ENCODE measurements around the gene ADAMTS14.
"Not testable (repeated sequence)": the region's sequence is repeated elsewhere in the genome, so short reads cannot be mapped to it uniquely, and the experiment has no call there.

Gene ADAMTS14

DNA sequence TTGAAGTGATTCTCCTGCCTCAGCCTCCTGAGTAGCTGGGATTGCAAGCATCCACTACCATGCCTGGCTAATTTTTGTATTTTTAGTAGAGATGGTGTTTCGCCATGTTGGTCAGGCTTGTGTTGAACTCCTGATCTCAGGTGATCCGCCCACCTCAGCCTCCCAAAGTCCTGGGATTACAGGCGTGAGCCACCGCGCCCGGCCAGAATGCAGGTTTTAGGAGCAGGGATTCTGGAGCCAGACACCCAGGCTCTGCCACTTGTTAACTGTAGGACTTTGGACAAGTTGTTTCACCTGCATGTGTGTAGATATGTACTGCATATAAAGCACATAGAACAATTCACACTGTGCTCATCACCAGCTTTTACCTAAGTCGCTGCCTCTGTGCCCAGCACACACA is 98.2 kb downstream of the ADAMTS14 start:
- DNase-seq (ENCODE audit: low read depth in 3 of 3), result not testable (repeated sequence)

DNA sequence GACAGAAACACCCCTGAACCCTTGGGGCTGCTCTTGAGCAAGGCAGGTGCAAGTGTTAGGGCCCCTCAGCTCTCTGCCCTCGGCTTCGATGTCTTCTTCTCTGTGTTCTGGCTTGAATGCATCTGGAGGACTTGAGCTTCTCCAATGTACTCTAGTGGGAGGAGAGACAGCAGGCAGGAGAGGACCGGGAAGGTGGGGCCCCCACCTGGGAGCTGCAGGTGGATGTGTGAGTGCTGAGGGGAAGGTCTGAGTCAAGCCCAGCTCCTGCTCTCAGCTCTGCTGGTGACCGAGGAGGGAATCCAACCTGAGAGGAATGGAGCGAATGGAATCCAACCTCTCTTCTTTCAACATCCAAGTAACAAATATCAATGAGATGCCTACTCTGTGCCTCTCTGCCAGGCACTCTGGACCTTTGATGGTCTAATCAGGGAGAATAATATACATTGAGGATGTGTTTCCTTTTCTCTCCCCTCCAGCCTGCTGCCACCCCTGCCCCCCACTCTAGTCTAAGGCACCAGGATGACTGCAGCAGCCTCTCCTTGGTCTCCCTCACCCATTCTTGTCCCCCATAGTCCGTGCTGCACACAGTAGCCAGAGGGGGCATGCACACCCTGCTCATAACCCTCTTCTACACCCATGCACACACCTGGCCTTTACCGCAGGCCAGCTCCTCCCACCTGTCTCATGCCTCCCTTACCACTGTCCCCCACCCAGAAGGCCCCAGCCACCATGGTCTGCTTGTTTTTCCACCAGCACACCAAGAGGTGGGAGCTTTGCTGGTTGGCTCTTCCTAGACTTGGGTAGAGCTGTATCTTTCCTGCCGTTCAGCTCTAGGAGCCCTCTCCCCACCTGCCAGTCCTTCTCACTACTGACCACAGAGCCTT is 99.2 kb downstream of the ADAMTS14 start:
- DNase-seq (ENCODE audit: low read depth in 3 of 3), result no peak

DNA sequence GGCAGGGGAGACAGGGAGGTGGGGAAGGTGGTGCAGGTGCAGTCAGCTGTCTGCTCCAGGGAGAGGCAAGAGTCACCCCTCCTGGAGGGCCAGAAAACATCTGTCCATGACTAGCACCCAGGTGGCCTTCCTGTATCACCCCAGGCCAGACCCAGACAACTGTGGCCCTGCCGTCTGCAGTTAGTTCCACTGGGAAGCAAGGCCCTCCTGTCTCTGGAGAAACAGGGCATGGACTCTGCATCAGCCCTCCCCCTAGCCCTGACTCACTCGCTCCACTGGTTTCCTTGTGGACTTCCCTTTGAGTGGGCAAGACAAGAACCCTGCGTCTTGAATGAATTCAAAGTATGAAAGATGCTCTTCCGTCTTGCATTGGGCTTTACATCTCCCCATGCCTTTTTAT is 100.3 kb downstream of the ADAMTS14 start:
- no peak for DNase-seq (ENCODE audit: low read depth in 3 of 3)

DNA sequence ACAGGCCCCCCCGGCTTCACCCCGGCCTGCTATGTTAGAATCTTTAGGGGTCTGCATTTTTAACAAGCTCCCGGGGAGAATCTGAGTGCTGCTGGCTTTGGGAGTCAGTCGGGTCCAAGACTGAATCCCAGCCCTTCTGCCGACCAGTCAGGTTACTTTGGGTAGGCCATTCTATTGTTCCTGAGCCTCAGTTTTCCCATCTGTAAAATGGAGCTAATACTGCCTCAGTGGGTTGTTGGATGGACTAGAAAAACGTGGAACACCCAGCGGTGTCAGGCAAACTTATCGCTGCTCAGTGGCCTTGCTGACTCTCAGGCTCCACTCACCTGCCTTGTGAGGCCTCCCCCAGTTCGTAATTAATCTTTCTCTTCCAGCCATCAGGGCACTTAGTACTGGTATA is 101.2 kb downstream of the ADAMTS14 start:
- no peak for DNase-seq (ENCODE audit: low read depth in 3 of 3)

DNA sequence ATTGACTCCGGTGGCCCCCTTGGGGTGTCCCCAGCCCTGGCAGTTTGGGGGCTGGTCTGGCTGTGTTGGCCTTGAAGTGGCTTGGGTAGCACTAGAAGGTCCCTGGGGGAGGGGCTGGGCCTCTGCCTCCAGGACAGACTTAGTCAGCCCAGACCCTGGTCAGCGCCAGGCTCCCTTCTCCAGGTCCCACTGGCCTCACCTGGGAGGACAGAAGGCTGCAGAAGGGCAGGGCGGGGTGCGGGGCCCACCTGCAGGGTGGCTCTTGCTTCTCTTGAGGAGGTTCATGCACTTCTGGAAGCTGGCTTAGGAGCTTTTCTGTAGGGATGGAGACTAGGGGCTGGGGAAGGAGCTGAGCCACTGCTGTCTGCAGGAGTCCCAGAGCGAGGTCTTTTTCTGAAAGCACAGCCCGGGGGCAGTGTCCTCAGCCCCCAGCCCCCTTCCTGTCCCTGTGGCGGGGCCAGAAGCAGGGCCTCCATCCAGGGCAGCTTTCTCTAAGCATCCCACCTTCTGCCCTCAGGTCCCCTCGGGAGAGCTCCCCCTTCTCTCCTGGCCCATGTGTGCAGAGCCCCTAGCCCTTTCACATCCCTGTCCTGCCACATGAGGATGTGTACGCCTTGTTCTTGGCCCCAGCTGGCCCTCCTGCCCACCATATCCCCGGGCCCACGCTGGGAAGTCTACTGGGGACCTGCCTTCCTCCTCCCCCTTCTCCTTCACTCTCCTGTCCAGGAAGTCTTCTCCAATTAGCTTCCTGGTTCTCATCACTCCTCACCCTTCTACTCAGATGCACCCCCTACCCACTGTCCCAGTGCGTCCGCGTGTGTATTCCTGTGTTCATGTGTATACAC is 101.9 kb downstream of the ADAMTS14 start:
- no peak for DNase-seq (ENCODE audit: low read depth in 3 of 3)

DNA sequence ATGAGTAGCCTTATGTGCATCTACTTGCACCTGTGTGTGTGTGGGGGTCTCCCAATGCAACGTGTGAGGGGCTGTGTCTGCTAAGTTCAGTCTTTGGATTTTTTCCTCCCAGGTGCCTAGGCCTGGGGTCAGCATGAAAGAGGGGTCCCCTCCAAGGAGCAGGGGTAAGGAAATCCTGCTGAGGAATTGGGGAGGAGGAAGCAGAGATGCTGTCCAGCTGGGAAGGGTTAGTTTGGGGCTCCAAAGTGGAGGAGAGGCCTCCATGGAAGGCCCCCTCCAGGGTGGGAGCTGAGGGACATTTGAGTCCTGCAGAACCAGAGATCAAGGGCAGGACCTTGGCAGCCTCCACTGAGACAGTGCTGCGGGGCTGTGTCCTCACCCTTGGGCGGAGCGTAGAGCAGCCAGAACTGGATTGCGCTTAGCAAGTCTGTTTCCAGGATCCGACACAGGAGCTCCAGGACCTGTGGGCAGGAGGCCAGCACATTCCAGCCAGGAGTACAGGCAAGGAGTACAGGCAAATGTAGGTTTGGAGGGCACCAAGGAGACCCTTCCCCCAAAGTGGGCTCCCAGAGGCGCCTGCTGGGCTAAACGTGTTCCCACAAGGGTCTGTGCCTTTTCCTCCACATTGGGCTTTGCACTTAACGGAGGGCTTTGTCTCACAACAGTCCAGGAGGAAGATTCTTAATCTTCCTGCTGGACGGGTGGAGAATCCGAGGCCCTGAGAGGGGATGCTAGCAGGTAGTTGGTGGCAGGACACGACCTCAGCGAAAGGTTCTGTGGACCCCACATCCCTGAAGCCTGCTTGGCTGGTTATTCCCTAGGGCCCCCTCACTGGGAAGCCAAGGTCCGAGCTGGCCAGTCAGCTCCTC is 102.7 kb downstream of the ADAMTS14 start:
- DNase-seq (ENCODE audit: low read depth in 3 of 3), result no peak

DNA sequence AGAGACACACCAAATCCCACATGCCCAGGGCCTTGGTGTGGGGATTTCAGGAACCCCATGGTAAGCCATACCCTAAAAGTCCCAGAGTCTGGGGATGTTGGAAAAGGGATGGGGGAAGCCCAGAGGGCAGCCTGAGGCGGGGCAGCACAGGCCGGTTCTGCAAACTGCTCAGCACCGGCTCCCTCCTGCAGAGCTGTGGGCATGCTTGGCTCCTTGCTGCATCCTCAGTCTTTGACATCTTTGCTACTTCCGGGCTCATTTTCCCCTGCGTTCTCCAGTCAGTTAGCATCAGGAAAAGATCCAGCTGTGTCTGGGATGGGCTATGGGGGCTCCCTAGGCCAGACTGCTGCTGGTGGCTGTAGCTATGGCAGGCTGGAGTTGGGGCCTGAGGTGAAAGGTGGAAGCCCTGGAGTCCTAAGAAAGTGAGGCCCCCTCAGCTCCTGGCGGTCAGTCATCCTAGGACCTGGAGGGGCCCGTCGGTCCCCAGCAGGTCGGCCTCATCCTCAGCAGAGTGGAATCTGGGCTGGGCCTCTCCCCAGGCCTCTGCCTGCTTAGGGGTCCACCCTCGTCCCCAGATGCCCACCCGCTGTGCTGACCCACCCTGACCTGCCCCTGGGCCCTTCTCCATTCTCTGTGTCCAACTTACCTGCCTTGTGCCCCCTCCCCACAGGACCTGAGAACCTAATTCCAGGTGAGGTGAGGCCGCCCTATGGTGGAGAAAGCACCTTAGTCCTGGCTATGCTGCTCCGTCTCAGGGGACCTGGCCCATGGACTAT is 103.6 kb downstream of the ADAMTS14 start:
- DNase-seq (ENCODE audit: low read depth in 3 of 3), result no peak

DNA sequence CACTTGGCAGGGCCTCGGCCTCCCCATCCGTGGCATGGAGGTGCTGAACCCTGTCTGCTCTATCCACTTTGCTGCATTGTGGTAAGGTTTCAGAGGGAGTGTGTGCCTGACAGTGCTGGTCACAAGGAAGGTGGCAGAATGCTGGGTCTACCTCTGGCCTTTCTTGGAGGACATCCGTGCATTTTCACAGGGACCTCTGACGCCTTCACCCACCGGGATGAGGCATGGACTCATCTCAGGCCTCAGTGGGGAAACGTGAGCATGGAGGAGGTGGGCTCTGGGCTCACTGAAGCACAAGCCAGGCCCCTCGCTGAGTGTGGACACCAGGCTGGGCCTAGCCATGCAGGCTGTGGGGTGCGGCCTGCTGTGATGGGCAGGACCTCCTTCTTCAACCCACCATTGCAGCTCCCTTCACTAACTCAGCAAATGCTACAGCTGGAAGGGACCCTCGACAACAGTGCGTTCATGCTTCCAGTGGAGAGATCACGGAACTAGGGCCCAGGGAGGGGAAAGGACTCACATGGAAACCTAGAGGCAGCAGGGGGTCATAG is 104.2 kb downstream of the ADAMTS14 start:
- DNase-seq (ENCODE audit: low read depth in 3 of 3), result no peak

DNA sequence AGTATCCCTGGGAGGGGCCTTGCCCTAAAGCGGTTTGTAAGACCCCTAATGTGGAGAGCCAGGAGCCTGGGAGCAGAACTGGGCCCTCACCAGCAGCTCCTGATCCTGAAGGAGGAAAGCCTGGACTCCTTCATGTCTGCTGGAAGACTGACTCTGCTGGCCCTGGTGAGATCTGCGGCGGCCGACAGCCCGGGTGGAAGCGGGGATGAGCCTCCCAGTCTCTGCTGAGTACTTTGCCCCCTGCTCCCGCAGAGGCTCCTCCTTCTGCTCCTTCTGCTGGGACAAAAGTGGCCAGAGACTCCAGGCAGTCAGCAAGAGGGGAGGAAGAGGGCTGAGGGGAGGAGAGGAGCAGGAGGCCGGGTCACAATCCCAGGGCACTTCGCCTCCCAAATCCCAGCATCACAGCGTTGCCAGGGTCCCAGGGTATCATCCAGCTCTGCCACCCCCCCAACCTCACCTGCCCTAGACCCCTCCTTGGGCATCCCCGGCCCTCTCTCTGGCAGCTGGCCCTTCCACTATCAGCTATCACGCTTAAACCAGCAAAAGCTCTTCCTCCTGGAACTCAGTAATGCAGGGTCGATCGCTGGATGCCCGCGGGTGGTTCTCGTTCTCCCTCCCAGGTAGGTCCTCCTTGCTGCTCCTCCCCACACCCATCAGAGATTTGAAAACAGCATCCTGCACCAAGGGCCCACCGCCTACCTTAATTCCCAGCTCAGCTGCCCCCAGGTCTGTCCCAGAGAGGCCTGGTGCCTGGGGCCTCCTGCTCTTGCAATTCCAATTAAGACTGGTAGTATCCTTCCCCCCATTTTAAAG is 105.0 kb downstream of the ADAMTS14 start:
- DNase-seq (ENCODE audit: low read depth in 3 of 3), result no peak

DNA sequence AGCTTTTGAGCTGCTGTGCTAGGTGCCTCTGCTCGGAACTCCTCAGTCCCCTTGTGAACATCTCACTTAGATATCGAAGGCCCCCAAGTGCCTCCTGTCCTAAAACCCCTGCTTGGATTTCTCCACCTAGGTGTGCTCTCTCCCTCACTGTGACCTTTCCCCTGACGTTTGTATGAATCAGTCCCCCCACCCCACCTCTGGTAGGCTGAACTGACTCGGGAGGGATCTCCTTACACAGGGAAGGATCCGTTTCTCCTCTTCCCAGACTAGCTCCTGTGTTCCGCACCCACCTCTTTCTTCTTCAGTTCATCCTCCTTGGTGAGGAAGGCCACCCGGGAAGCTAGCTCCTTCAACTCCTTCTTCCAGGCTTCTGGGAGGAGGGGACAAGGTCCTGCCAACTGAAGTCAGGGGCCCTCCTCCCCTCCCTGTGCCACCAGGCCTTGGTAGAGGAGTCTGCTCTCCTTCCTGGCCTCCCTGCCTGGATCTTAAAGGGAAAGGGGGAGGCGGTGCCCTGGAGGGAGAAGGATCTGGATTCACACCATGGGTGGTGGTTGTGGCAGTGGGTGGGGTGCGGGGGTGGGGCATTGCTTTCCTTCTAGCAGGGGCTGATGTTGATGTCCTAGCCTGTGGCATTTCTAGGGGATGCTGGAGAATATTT is 106.1 kb downstream of the ADAMTS14 start:
- no peak for DNase-seq (ENCODE audit: low read depth in 3 of 3)

DNA sequence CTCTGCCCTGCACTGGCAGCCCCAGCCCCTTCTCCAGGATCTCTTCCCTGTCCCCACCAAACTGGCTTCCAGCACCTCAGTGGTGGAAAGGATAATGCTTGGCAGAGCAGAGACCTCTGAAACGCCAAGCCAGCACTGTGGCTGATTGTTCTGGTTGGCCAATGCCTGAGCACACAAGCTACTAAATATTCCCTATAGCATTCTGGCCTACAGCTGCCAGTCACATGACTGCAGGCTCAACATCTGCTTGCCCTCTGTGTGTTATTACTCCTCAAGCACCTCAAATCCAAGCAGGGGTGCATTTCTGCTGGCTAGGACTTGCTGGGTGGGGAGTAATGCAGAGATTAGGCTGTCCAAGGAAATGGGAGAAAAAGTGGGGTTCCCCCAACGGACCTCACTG is 106.8 kb downstream of the ADAMTS14 start:
- no peak for DNase-seq (ENCODE audit: low read depth in 3 of 3)

DNA sequence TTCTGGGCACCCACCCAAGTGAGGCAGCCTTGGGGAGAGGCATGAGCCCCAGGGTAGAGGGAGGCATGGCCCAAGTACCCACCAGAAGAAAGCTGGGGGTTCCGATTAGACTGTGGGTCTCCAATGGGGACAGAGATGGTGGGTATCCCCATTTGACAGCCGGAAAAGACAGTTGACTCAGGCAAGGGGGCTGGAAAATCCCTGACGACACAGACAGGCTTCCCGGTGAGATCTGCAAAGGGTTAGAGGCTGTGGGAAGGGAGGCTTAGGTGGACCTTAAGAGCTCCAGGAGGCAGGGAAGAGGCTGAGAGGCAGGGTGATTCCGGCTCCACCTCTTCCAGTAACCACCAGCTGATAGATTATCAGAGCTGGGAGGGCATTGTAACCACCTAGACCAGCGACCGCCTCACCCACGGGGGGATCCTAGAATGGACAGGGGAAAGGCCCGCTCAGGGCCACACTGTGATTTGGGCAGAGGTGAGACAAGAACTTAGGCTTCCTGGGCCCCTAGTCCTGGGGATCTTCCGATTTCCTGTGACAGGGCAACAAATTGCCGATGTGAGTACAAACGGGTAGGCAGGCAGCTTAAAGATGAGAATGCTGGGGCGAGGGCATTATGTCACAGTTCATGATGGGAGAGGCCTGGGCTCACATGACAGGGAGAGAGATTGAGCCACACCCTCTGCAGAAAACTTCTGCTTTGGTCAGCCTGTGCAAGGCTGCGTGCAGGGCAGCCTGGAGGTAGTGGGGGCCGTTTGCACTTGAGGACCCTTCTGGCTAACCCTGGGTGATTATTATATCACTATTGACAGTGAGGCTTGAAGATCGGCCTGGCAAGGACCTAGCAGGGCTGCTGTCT is 107.4 kb downstream of the ADAMTS14 start:
- no peak for DNase-seq (ENCODE audit: low read depth in 3 of 3)

DNA sequence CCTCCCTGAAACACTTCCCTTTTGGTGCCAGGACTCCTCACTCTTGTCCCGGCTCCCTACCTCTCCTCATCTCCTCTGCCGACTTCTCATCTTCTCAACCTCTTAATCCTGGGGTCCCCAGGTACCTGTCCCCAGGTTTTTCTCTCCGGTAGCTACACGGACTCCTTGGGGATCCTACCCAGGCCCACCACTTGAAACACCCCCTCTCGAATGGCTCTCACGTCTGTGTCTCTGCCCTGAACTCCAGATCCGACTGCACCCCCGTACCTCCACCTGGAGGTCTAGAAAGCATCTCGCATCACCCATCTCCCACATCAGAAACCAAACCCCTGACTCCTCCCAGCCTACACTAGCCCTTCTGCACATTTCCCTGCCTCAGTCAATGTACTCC is 108.1 kb downstream of the ADAMTS14 start:
- DNase-seq (ENCODE audit: low read depth in 3 of 3), result no peak

DNA sequence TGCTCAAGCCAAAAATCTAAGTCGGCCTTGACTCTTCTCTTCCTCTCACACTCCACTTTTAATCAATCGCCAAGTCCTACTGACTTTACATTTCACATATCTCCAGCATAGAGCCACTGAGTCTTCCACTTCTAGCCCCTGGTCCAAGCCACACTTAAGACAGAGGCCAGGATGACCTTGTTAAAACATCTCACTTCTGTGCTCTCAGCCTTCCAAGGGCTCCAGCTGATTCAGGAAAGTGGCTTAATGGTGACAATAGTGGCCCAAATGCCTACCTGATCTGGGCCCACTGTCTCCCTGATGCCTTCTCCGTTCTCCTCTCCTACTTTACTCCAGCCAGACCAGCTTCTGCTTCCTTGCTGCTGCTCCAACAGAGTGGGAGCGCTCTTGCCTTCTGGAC is 108.5 kb downstream of the ADAMTS14 start:
- DNase-seq (ENCODE audit: low read depth in 3 of 3), result no peak

DNA sequence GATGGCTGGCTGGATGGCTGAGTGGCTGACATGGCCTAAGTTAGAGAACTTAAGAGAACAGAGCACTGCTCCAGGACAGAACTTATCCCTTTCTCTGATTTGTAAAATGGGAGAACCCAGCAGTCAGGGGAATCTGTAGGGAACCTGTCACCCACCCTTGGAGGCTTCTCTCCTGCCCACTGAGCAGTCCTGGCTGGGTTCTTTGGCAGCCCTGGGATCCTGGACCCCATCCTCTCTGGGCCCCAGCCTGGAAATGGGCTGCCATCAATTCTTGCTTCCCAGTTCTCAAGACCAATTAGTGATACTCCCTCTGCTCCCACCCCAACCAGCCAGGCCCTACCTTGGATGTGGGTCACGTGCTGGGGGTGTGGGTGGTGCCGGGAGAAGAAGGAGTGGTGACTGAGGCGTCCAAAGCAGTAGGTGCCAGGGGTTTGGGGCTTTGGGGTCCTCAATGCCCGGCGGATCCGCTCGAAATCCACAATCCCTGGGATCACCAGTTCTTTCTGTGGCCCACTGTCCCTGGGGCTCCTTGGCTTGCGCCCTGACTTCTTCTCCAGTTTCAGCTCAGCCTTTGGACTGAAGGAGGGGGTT is 109.2 kb downstream of the ADAMTS14 start:
- DNase-seq (ENCODE audit: low read depth in 3 of 3), result no peak

DNA sequence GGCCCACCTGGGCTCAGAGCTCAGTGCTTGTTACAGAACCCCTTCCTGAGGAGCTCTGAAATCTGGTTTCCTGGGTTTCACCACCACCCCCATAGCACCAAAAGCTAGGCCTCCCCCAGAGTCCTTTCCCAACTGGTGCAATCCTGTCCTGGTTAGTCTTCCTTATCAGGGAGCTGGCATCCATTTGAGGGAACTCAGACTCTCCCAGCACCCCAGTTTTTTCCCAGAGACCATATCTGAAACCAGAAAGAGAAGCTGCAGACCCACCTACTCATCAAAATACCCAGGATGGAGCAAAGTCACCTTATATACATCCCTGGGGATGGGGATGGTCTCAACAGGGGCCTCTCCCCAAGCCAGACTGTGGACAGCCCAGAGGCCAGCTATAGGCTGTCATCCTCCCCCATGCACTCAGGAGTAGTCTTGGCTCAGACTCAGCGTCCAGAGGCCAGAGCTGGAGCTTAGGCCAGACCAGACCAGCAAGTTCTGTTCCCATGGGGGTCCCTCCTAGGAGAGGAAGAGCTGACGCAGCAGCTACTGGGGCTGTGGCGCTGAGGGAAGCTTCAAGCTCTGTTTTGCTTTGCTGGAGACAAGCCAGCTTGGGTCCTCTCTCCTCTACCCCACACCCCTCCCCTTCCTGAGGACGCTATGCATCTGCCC is 109.9 kb downstream of the ADAMTS14 start:
- no peak for DNase-seq (ENCODE audit: low read depth in 3 of 3)
